Activated CD8-positive, alpha-beta memory T cell treated with anti-CD3 and anti-CD28 coated beads, Interleukin-2, amount 50 U/mL, for 24 hours (primary cell): Measurements from ENCODE around the gene CREB5.

Experiments used
- DNase-seq: peaks from one replicate; pipeline ENCODE4 v3.0.0-alpha.2; 2020; ENCODE audit errors: extremely low read depth

CREB5 gene

GRCh38 chr7:28708033-28708951, 296.0 kb downstream of the CREB5 start:
- no peak for DNase-seq

DNA sequence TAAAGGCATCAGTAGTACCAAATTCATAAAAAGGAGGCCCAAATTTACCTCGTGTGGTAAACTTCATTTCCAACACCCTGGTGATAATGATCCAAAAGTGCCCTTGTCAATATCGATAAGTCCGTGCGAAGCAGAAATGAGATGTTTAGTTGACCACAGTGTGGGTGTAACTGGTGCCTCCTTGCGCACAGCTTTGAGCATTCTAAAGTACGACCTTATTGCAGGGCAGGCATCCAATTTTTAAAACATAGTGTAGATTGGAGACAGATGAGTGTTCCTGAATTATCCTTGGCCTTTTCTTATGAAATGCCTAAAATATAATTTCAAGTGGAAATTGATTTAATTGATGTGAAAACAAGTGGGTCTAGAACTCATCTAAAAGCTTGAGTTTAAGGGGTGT, 297.4 kb downstream of the CREB5 start:
- DNase-seq, result no peak

DNA sequence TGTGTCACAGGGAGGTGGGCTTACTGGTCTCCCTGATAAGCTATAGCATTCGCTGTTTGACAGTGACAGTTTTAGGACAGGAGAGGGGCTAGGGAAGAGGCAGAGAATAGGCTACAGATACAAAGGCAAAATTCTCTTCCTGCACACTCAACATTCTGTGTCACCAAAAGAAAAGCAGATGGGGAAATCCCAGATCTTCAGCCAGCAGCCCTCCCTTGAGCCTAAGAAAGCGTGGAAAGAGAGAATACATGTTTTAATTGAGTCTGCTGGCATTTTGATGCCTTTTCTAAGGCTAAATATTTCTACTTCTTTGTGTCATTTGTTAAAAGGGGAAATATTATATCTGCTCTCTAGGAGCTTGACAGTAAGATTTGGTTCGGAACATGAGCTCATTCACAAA, 298.8 kb downstream of the CREB5 start:
- DNase-seq, result no peak

DNA sequence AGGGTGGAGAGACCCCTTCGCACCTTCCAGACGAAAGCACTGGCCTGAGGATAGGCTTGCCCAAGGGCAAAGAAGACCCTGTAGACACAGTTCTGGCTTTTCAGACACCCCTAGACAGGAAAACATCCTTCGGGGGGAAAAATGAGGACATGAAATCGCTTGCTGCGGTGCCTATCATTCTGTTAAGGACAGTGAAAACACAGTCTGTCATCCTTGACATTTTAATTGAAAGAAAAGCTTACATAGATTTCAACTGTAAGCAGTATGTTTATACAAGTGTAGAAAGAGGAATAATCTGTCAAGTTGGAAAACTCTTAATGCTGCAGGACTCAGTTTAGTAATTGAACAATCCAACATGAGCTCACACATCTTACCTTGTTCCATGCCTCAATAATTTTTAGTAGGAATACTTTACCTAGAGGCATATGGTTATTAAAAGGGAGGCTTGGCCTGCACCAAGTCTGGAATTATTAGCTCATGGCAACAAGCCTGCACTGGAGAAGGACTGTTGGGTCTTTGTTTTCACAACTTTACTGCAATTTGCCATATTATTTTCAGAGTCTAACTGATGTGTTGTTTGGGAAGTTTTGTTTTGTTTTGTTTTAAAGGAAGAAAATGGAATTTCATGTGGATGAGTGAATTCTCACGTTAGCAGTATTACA, 302.3 kb downstream of the CREB5 start:
- DNase-seq, result no peak

GRCh38 chr7:28717445-28718054, 305.2 kb downstream of the CREB5 start:
- DNase-seq, result no peak

DNA sequence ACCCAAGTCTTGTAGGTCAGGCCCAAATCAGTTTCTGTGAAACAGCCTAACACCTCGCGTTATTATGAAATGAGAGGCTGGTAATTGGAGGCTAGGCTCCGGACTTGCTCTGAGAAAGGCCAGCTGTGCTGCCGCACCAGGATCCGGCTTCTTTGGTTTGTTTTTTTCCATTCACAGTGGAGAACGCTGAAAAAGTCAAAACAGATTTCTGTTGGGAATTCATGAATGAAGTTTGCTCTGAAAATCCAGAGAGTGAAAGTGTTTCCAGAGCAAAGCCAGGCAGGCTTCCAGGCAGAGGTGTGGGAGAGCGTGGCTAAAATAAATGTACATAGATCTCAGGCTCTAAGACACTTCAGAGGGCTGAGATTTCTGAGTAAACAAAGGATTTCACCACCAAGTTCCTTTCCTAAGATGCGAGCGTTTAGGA, 305.8 kb downstream of the CREB5 start:
- DNase-seq, result no peak

- DNase-seq, result no peak
Observed at GRCh38 chr7:28718545-28718944, 306.2 kb downstream of the CREB5 start.

GRCh38 chr7:28722684-28723083, 310.4 kb downstream of the CREB5 start:
- DNase-seq, result no peak

DNA sequence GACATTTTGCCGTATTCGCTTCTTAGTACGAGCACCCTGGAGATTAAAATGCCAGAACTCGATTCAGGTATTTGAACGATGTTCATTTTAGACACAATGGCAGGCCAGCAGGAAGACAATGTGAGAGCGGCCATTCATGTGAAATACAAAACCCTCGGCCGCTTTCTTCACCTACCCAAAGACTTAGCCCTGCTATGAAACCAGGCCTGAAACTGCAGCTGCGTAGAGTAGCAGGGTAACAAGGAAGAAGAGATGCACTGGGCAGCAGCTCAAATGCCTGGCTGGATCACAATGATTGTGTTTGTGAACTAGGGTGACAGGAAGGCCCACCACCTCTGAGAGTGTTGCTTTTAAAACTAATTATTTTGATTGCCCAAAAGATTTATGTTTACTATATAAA, 311.0 kb downstream of the CREB5 start:
- no peak for DNase-seq

GRCh38 chr7:28724563-28724962, 312.2 kb downstream of the CREB5 start:
- no peak for DNase-seq

GRCh38 chr7:28725045-28725642, 312.8 kb downstream of the CREB5 start:
- no peak for DNase-seq

DNA sequence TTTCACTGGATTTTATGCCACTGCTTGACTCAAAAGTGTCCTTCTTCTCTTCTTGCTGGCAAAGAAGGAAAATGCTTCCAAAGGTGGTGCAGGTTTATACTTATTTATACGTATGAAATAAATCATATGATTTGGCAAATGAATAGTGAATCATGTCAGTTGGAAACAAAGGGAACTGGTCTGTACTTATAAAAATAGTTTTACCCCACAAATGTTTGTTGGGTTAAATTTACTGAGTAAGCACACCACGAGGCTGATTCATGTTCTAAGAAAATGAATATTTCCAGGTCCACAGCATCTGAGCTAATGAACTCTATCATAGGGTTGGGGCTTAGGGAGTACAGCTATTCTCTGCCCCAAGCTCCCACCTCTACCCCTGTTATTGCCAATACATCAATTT, 313.6 kb downstream of the CREB5 start:
- DNase-seq, result no peak

- no peak for DNase-seq
Observed at GRCh38 chr7:28726555-28726954, 314.2 kb downstream of the CREB5 start.

DNA sequence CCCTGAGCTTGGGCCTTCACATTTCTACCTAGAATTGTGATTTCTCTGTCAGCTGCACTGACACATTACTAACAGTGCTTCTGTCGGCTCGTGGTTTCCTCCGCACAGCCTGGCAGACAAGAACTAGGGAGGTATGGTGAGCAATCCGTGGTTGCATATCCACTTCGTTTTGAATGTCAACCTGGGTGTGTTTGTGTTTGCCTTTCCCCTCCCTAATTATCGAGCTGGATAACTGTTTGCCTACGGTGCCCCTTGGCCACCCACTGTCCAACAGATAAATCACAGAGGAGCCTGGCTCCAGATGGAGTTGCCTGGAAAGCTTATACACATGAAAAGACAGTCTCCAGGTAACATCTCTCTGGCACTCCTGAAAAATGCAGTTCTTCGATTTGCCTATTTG, 317.0 kb downstream of the CREB5 start:
- no peak for DNase-seq

GRCh38 chr7:28729727-28730126, 317.4 kb downstream of the CREB5 start:
- DNase-seq, result no peak

DNA sequence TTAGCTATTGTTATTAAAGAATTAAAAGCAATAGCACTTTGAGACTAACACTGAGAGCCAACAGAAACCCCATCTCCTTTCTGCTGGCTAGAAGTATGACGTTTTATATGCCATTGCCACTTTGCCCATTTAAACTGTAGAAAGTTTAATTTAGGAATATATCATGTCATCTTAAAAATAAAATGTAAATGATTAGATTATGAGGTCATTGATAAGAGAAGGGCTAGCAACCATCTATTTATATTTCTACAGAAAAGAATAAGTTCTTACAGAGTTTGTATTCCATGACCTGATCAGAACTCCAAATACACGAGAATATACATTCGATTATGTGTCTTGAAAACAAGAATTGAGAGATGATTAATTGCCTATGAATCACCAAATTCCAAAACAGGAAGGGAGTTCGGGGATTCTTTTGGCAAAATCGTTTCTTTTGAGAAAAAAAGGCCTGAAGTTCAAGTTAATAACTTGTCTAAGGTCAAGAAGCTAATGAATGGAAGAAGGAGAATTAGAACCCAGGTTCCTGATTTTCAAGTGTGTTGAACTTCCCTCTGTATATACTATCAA, 318.9 kb downstream of the CREB5 start:
- no peak for DNase-seq

DNA sequence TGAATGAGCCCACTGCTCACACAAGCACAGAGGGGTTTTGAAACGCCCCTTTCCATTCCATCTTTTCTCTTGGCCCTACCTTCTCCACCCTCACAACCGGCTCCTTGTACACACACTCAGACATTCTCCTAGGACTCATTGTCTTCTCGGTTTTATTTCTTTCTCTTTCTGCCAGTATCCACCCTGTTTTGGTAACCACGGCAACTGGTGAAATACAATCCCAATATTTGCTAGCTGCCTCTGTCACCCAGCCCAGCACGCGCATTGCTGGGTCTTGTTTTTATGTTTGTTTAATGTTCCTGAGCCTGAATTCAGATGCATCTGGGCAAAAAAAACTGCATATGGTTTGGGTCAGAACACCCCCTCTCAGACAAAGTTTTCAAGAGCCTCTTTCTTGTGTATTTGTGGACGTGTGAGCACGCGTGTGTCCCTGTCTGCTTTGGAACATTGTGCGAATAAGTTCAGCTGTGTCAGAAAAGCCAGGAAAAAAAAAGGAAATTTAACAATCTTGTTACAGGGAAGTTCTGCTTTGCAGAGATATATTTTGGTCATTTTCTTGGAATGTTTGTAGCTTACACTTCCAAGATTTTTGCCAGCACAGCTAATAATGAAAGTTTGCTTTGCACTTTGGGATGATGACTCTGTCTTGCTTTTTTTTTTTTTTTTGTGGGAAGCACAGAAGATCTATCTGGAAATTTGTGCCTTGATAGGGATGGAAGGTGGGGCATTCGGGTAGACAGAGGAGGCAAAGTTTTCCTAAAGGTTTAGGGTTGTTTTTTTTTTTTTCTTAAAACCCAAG, 320.0 kb downstream of the CREB5 start:
- DNase-seq, result no peak

DNA sequence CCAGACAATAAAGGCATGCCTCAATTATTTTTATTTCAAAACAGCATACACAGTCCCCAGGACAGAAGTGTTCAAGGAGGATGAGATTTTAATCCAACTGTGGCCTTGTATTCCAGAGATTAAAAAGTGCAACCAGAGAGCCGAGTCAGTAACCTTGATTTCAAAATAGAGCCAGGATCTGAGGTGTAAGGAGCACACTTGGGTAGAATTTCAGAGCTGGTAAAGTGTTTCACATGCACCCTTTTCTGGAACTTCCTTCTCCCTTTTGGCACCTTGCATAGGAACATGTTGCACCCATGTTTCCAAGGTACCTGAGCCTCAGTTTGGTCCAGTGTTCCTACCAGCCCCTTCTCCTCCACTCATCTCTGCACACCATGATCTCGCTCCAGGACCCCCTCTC, 320.7 kb downstream of the CREB5 start:
- no peak for DNase-seq

DNA sequence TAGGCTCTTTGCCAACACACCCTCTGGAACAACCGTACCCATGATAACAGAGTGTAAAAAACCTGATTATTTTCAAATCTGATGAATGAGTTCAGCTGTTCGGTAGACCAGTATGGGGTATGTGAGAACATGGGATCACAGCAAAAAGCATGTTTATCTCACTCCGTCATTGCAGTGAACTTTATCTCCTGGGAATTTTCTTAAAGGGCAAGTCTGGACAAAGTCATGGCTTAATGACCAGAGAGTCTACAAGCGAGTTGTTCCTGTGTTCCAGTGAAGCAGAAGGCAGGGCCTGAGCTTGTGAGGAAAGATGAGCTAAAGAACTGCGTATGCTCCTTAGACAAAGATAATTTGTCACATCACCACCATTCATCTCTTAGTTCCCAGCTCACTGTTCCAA, 326.1 kb downstream of the CREB5 start:
- no peak for DNase-seq

GRCh38 chr7:28739128-28739527, 326.8 kb downstream of the CREB5 start:
- no peak for DNase-seq

- no peak for DNase-seq
Observed at GRCh38 chr7:28739826-28740225, 327.5 kb downstream of the CREB5 start.
